Inferior parietal cortex (tissue), 1 donor: ENCODE data around the gene RAD51B.

ENCODE experiments used
- DNase-seq: peaks from one replicate; pipeline ENCODE4 v3.0.0-alpha.2; 2016; ENCODE audit errors: extremely low spot score

Gene RAD51B

GRCh38 chr14:68322940-68323620, 503.5 kb downstream of the RAD51B start:
- DNase-seq: no peak

DNA sequence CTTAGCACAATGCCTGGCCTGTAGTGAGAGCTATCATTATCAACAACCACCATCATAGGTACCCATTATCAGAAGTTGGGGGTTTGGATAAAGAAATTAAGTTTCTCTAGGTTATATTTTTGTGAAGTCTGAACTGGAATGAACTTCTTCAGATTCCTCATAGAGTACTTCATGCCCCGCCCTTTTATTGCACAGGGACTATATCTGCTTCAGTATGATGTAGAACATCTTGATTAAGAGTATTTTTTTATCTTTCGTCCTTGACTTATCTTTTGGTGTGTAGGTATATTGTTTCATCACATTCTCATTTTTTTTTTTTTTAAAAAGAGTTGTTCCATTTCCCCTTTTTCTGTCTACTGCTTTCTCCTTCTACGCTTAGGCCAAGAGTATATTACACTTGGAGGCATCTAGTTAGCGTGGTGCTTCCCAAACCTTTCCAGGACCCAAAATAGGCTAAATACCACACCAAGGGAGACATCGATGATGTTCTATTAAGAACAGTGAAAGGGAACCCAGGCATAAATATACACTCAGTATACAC, 505.8 kb downstream of the RAD51B start:
- no peak for DNase-seq

GRCh38 chr14:68327231-68327630, 507.7 kb downstream of the RAD51B start:
- no peak for DNase-seq

GRCh38 chr14:68328509-68328908, 508.9 kb downstream of the RAD51B start:
- no peak for DNase-seq

DNA sequence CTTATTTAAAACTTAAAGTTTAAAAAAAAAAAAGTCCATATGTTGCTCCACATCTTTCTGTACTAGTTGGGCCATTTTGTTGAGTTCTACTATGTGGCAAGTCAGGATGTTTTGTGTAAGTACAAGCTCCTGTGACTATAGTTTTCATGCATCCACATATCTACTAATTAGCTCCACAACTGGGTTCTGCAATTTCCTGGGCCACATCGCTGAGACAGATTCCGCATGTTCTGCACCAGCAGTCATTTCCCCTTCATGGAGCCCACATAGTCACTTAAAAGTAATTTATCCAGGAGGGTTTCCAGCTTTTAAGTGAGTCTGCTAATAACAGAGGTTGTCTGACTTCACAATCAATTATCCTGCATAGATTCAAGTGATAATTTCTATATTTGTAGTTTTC, 511.8 kb downstream of the RAD51B start:
- DNase-seq: no peak

DNA sequence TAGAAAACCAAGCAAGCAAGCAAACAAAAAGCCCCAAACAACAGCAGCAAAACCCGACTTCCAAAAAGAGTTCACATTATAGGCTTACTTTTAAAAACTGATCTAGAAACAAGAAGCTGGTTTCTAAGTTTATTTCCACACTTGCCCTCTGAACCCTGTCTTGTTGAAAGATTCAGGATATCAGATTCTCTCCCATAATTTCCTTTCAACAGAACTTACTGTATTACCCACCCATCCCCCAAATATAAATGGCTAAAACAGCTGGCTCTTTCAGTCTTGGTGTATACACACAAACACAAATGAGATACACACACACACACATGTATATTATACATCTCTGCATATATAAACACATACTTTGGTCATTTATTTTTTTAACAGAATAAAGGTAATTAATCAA, 512.4 kb downstream of the RAD51B start:
- no peak for DNase-seq

- DNase-seq: no peak
Measured at GRCh38 chr14:68333262-68333661, 513.7 kb downstream of the RAD51B start.

DNA sequence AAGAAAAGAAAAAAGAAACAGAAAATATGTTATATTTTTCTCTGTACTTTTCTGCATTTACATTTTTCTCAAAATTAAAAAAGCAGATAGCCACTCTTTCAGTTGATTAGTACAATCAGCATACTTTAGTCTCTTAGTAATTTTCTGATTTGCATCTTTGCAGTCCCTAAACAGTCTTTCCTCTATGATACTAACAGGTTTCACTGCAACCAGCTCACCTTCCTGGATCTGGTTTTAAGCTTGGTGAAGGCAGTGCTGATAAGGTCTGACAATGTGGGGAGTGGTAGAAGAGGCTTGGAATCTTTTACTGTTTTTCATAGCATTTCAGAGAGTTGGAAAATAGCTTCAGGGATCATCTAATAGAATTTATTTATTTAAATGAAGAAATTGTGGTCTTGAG, 515.7 kb downstream of the RAD51B start:
- DNase-seq: no peak

DNA sequence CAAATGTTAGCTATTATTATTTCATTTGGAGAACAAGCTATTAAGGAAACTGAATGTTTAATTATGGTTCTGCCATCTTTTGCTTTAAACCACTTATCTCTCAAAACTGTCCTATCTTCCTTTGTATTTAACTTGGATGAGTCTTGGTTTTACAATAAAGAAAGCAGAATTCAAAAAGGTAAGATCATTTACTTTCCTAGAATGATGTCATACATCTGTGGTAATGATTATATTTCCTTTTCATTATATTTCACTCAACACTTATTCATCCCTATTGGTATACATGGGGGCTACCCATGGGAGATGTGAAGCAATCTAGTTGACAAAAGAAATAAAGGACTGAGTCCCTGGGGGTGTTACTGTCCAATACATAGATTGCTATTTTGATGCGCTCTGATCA, 516.6 kb downstream of the RAD51B start:
- DNase-seq: no peak

DNA sequence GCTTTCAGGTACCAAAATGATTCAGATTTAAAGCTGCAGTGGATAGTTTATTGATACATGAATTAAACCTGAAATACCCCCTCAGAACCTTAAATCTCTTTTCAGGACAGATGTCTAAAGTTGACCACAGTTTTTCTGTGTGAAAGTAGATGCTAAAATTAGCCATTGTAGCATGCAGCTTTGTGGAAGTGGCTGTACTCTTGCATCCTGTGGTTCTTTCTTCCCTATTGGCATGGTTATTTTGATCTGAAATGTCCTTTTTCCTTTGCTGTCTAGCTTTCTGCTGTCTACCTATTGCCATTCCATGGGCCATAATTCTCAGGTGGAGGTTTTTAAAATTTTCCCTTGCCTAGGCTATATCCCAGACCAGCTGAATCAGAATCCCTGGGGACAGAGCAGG, 517.7 kb downstream of the RAD51B start:
- no peak for DNase-seq

DNA sequence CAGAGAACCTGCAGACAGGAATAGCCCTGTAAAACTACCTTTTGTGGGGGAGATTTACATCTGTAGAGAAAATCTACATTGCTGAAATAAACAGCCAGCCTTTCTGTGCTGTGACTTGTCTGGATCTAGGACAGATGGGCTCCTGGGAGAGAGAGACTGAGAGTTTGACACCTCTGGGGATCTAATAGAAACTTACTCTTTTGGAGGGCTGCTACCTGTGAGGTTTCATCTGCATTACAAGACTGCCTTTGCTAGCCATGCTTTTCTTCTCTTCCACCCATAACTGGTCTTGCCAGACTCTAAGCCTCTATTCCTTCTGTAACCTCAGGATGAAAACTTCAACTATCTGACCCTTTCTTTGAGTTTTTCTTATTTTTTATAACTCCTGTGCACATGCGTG, 520.7 kb downstream of the RAD51B start:
- DNase-seq: no peak

GRCh38 chr14:68341411-68342212, 522.0 kb downstream of the RAD51B start:
- DNase-seq: no peak

- no peak for DNase-seq
Measured at GRCh38 chr14:68342216-68342763, 522.7 kb downstream of the RAD51B start.

- no peak for DNase-seq
Measured at GRCh38 chr14:68343534-68344118, 524.0 kb downstream of the RAD51B start.

DNA sequence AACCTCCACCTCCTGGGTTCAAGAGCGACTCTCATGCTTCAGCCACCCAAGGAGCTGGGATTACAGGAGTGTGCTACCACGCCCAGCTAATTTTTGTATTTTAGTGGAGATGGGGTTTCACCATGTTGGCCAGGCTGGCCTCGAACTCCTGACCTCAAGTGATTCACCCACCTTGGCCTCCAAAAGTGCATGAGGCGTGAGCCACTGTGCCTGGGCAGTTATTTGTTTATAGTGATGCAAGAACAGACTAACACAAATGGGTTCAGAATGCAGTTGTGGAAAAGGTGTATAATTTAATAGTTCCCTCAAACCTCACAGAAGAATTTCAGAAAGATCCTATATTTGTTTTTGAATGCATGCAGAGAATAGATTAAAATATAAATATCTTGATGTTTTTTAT, 526.2 kb downstream of the RAD51B start:
- no peak for DNase-seq

DNA sequence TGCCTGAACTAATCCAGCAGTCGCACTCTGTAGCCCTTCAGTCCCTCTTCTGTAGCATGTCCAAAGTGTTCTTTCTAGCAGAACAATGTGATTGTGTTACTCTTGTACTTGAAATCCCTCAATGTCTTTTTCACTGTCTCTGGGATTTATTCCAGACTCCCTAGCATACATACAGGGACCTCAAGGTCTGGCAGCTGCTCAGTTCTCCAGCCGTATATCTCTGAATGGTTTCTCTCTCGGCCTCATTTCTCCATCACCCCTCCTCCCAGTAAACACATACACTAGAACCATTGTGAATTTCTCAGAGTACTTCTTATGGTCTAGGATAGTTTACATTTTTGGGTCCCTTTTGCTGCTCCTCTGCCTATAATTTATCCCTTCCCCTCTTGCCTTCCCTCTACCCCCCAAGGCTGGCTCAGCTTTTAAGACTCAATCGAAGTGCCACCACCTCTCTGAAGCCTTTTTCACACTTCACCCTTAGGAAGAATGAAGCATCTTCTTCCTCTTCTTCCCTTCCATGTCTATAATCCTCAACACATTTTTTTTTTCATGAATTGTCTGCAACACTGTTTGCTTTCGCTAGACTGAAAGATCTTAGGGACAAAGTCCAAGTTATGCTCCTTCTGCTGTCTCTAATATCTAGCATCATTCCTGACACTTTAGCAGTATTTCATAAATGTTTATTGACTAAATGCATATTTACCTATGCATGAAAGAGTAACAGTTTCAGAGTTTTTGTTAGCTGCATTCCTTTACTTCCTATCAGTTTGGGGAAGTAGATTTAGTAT, 527.2 kb downstream of the RAD51B start:
- peak; percentile 43 for DNase-seq

DNA sequence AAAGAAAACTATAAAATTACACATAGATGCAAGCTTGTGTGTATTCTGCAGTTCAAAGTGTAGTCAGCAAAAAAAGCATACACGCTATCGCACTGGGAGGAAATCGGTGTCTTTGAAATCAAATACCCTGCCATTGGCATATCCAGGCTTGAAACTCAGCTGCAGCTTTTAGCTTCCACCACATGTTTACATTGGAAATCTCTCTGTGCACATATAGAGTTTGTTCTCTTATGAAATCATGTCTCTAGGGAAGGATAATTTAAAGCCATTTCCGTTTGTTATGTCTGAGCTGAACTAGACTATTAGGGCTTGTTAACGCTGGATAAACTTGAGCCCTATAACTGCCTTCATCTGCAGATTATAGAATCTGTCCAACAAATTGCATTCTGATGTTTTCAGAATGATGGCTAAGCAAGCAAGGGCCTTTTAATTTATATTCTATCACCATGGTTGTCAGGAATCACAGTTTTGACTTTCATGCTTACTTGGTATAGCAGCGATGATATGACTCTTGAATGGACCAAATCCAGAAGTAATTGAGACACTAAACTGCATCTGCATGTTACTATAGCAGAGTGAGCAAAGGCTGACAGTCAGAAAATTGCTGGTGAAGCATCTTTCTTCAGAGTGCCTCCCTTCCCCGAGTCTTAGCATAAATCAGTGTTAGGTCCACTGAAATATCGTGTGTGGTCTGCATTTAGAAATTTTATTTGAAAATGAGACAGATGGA, 530.5 kb downstream of the RAD51B start:
- DNase-seq: no peak

DNA sequence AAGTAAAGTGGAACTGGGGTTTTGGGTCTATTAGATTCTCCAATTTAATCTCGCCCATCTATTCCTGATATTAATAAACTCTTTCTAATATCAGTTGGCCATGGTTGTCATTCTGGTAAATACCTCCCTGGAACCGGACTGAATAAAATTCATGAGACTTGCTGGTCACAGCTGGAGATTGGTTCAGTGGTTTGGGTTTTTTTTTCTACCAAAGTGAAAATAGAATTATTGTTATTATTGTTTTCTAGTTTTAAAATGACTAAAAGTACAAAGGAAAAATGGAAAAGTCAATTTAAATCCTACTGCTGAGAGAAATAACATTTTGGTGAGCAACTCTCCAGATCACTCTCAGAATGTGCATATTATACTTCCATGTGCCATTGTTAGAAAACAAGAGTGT, 535.8 kb downstream of the RAD51B start:
- DNase-seq: no peak

- DNase-seq: no peak
Measured at GRCh38 chr14:68357777-68358176, 538.2 kb downstream of the RAD51B start.

DNA sequence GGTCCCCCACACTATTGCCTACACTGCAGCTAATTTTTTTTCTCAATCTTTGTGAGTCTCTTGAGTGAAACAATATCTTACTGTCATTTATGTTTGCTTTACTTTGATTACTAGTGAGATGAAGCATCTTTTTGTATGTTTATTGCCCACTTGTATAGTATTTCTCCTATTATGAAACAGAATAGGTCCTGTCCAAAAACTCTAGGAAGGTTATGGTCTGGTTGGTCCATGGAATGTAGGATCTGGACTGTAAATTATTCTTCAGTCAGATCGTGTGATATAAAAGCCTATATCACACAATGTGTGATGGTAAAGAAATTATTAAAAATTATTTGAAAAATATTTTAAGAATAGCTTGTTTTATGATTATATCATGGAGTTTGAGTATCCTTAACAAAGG, 538.9 kb downstream of the RAD51B start:
- no peak for DNase-seq
